Measurements from ENCODE around the gene DGKZ.

DGKZ gene

DNA sequence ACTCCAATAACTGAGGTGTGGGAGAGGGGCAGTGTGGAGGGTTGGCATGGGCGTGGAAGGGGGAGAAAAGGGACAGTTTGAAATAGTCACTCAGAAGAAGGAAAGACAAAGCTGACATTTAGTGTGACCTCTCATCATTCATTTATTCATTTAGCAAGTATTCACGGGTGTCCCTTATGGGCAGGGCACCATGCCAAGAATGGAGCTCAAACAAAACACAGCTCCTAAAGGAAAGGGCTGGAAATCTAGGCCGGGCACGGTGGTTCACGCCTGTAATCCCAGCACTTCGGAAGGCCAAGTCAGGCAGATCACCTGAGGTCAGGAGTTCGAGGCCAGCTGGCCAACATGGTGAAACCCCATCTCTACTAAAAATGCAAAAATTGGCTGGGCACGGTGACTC, 19.4 kb upstream of the DGKZ start:
- no peak for DNase-seq (ENCODE audit: low read depth in 2 of 2)

DNA sequence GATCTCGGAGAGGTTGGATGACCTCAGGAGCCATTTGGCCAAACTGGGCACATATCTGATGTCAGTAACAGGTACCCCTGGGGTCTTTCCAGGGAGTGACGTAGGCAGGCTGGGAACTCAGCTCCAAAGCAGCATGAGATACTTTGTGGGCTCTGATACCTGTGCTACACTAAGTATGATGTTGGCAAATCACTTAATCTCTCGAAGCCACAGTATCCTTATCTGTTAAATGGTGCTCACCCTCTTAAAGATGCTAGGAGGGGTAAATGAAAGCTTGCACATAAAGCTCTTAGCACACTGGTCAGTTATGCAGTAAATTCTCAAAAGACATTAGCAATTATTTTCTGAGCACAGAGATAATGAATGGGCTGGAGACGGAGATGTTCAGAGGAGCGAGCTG, 17.1 kb upstream of the DGKZ start:
- no peak for DNase-seq (ENCODE audit: low read depth in 2 of 2)

DNA sequence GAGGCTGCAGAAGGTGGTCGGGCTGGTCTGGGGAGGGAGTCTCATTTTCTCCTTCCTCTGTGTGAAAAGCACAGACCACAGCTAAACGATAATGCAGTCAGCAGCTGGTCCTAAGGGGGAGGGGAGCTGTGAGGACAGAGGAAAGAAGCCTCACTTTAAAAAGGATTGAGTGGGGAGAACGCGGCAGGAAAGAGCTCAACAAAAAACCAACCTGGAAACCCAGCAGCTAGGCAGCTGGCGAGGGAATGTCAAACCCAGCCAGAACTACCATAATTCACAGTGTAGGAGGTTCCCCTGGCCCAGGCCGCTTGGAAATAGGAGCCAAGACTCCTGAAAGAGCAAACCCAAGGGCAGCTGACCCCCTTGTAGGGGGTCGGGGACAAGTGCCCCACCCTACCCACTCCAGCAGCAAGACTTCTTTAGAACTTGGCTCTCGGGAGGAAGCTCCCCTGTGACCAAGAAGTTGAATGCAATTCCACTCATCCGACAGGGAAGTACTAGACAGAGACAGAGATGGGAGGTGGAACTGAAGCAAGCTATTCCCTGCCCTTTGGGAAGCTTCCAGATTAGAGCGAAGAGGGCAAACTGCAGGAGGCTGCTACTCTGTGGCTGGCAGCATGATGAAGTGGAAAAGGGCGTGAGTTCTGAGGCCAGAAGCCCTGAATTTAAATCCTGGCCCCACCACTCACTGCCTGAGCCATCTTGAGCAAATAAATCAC, 16.5 kb upstream of the DGKZ start:
- DNase-seq (ENCODE audit: low read depth in 2 of 2) = no peak

DNA sequence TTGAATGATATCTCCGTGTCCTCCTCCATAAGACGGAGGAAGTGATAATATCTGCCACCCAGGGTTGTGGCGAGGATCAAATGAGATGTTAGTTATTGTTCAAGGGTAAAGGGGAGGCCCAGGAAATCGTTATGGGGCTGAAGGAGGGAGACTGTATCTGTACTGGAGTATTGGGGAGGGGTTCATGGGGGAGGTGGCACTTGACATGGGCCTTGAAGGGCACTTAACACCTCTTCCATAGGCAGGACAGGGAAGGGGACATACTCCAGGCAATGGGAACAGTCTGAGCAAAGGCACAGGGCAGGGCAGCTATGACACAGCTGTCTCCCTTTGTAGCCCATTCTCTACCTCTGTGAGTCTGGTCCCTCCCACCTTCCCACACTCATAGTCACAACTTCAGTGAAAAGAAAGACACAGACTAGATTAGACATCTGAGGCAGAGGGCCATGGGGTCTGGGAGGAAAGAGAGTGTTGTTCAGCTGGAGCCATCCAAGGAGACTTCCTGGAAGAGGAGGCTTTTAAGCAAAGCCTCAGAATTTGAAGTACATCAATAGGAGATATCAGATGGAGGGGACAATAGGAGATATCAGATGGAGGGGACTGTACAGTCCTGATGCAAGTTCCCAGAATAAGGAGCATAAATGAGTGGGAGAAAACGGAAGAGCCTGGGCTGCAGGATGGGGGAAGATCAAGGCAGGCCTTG, 15.8 kb upstream of the DGKZ start:
- peak in 1 of 2 donors; percentile 18 for DNase-seq (ENCODE audit: low read depth in 2 of 2)

DNA sequence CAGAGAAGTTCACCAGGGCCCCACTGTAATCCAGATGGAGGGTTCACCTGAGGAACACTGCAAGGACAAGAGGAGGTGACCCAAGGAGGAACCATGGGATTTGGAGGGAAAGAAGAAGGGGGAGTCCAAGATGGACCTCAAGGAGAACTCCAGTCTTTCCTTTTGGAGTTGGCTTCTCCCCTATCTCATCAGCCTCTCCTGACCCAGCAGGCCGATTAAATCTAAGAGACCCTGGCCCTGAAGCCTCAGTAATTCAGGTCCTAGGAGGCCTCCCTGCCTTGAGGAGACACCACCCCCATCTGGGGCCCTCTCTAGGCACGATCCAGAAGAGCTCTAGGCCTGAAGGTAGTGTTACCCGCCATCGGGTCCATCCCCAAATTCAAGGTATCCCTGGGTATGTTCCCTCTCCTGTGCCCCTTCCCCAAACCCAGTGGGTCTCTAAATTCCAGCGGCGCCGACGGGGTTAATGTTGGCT, 15.1 kb upstream of the DGKZ start:
- DNase-seq (ENCODE audit: low read depth in 2 of 2) = no peak

DNA sequence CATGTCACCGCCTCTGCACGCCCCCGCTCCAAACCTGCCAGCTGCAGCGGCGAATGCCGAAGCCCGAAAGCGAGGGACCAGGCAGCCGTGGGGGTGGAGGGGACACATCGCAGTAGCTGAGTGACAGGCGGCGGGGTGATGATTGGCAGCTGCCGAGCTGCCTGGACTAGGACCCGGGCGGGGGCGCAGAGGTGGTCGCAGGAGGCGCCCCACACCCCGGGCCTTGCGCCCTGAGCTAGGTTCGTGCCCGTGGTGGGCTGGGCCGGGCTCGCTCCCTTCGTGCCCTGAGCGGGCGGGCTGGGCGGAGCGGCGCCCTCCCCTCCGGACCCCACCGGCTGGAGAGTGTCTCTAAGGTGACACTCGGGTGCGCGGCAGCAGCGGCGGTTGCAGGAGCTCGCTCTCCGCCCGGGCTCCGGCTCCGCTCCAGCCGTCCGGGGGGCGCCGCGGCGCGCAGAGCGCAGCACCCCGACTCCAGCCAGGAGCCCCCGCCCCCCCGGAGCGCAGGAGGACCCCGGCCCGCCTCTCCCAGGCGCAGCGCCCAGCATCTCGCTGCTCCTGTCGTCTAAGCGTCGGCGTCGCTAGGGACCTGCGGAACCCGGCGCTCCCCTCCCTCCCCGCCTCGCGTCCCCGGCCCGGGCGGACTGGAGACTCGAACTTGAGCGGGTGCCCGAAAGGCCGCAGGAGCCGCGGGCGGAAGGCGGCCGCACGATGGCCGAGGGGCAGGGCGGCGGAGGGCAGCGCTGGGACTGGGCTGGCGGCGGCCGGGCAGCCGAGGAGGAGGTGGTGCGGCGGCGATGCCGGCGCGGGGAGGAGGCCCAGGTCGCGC, 14.5 kb upstream of the DGKZ start:
- peak in 1 of 2 donors; percentile 33 for DNase-seq (ENCODE audit: low read depth in 2 of 2)

DNA sequence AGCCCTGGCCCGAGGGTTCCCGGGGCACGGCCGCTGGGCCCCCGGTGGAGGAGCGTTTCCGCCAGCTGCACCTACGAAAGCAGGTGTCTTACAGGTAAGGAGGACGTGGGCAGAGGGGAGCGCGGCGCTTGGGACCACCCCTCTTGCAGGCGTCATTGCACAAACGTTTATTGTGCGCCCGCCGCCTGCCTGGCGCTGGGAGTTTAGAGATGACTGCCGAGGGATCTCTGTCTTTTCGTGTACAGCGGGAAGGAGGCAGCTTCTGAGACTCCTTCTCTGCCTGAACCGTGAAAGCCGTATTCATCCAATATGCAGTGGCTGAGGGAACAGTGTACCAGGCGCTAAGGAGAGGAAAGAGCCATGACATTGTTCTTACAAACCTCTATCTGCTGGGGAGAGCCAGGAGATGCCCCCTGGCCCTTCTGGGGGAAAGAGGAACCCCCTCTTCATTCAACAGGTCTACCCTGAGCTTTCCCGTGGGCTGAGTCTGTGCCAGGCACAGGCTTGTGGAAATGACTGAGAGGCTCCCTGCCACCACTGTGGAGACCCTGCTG, 13.8 kb upstream of the DGKZ start:
- no peak for DNase-seq (ENCODE audit: low read depth in 2 of 2)

DNA sequence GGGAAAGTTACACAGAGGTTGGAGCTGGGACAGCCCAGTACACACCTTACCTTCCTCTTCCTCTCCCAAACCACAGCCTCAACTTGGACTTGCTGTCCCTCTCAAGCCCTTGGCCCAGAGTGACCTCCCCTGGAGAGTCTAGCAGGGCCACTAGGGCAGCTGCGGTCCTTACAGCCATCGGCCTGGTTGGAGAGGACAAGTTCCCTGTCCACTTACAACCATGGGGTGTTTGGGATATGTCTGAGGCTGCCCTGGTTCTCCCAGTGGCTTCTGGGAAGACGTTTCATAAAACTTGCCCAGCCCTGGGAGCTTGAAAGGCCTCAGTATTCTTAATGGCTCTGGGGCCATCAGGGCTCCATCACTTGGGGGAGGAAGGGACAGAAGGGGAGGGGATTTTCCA, 13.1 kb upstream of the DGKZ start:
- no peak for DNase-seq (ENCODE audit: low read depth in 2 of 2)

DNA sequence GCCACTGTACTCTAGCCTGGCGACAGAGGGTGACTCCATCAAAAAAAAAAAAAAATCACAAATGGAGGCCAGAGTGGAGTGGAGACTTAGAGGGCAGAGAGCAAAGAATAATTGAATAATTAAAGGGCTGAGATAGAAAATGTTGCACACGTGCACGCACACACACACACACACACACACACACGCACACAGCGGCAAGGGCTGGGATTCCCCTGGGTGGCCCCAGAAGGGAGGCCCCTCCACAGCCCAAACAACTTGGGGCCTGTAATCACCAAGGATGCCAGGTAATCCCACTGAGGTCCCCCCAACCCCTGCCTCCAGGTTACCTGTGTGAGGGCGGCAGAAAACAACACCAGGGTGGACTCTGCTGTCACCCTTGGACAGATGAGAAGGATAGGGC, 12.0 kb upstream of the DGKZ start:
- no peak for DNase-seq (ENCODE audit: low read depth in 2 of 2)

DNA sequence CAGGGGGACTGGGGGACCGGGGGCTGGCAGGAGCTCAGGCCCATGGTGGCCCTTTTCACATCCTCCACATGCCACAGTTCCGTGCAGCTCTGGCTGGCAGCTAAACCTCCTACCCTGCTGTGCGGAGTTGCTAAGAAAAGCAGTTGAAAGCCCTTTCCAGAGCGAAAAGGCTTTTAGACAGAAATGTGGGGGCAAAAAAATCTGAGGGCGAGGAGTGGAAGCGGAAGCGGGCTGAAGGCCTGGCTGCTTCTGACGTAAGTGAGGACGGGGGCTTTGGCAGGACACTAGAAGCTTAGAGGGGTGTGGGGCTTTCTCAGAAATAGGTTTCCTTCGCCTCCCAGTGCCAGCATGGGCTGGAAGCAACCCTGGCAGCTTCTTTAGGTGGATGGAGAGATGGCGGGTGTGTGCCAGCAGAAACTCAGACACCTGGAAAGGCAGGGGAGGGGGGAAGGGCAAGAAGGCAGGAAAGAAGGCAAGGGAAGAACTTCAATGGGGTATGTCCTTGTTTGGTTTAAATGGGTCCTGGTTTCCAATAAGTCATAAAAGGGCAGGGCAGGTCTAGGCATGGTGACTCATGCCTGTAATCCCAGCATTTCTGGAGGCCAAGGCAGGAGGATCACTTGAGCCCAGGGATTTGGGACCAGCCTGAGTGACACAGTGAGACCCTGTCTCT, 11.2 kb upstream of the DGKZ start:
- no peak for DNase-seq (ENCODE audit: low read depth in 2 of 2)

DNA sequence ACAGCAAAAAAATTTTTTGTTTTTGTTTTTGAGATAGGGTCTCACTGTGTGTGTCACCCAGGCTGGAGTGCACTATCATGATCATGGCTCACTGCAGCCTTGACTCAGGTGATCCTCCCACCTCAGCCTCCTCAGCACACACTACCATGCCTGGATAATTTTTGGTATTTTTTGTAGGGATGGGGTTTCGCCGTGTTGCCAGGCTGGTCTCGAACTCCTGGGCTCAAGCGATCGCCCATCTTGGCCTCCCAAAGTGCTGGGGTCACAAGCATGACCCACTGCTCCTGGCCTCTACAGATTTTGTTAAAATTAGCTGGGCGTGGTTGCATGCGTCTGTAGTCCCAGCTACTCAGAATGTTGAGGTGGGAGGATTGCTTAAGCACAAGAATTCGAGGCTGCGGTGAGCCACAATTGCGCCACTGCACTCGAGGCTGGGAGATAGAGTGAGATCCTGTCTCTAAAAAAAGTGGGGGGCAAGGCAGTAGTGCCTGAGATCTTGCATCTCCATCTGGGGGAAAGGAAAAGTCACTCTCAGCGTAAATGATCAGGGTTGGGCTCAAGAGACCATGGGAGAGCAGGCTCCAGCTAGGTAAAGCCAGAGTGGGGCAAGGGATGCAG, 10.6 kb upstream of the DGKZ start:
- no peak for DNase-seq (ENCODE audit: low read depth in 2 of 2)

DNA sequence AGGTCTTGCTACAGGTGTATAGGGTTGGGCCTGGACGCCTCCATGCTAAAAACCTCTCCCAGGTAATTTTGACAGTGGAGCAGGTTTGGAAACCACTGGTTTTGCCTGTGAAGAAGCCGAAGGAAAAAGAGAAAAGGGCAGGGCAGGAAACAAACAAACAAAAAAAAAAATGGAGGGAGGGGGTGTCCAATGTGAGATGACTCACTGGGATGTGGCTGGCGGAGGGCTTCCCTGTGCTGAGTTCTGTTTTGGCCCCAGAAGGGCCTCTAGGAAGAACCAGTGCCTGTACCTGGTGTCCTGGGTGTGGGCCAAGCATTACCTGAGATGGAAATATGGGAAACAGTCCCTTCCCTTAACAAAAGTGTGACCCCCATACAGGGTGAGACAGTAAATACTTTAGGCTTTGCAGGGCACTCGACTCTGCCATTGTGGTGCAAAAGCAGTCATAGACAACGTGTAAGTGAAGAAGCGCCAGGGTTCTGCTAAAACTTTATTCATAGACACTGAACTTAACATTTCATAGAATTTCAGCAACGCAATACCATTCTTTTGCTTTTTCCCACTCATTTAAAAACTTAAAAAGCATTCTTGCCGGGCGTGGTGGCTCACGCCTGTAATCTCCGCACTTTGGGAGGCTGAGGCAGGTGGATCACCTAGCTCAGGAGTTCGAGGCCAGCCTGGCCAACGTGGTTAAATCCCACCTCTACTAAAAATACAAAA, 9.5 kb upstream of the DGKZ start:
- DNase-seq (ENCODE audit: low read depth in 2 of 2) = no peak

DNA sequence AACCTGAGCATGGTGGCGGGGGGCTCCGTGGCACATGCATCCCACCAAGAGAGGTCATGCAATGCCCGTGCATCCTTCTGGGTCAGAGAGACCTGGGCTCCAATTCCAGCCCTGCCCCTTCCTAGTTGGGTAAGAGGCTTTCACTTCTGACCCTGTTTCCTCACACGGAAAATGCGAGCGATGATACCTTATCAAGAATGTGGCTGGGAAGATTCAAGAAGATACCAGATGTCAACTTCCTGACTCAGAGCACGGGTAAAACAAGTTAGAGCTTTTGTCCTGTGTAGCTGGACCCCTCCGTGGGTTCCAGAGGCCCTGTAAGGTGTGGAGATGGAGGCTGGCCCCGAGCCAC, 8.7 kb upstream of the DGKZ start:
- no peak for DNase-seq (ENCODE audit: low read depth in 2 of 2)

DNA sequence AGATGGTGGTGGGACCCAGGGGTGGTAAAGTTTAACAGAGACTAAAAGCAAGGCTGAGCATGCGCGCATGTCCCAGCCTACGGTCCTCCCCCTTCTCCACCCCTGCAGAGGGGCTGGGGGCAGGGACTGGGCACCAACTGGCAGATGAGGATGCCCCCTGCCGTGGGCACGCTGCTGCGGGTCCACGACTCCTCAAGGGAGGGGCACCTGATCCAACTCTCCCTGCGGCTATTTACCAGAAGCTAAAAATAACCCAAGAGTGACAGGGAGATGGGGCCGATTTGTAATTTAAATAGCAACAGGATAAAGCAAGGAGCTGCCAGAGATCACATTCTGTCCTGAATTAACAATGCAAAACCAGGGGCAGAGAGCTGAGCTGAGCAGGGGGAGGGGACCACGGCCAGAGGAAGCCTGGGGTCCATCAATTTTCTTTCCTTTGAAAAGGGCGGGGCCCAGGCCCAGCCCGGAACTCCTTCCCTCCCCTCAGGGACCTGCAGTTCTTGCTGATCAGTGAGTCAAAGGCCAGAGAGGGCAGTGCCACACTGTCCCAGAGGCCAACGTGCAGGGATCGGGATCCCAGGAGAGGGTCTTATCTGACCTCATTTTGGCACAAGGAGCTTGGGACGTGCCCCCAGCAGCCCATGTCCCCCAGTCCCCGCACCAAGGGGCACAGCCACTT, 8.1 kb upstream of the DGKZ start:
- no peak for DNase-seq (ENCODE audit: low read depth in 2 of 2)

DNA sequence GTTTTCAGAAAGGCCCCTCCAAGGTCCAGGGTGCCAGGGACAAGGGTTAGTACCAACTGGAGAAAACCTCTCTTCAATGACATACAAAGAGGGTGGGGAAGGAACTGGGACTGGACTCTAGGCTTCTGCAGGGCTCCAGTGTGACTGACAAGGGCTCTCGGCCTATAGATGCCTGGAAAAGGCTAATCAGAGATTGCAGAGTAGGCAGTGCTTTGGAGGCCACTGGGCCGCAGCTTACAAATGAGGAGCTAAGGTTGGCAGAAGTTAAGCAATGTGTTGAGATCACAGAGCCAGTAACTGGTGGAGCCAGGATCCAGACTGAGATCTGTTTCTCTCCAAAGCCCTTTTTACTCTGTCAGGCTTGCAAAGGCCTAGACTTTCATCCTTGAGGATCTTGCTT, 7.4 kb upstream of the DGKZ start:
- no peak for DNase-seq (ENCODE audit: low read depth in 2 of 2)

DNA sequence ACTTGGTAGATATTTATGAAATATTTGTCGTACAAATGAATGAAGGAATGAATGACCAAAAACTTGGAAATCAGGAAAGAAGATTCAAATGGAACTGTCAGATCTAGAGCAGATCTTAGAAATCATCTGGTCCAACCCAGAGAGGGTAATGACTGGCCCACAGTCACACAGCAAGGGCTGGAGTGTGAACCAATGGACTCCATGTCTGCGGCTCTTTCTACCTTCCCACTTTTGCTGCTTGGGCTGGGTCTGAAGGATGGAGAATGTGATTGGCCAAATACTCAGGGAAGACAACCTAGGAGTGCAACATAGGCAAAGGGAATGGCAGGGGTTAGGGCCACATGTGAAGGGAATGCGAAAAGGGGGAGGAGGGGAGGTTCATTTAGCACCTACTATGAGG, 5.8 kb upstream of the DGKZ start:
- DNase-seq (ENCODE audit: low read depth in 2 of 2) = no peak

DNA sequence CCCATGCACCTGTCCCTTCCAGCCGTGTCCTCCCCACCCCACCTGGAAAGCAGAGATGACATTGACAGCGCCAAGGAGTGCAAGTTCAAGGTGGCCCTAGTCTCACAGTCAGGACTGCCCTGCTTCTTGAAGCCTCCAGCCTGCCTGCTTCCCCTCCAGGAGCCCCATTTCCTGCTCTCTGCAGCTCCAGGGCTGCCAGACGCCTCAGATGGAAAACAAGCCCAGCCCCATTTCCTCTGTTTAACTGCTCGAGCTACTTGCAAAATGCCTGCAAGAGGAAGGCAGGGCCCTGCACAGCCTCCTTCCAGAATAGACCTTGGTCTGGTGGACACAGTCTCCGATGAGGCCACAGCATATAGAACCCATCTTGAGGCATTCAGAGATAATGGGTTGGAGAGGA, 5.0 kb upstream of the DGKZ start:
- no peak for DNase-seq (ENCODE audit: low read depth in 2 of 2)

DNA sequence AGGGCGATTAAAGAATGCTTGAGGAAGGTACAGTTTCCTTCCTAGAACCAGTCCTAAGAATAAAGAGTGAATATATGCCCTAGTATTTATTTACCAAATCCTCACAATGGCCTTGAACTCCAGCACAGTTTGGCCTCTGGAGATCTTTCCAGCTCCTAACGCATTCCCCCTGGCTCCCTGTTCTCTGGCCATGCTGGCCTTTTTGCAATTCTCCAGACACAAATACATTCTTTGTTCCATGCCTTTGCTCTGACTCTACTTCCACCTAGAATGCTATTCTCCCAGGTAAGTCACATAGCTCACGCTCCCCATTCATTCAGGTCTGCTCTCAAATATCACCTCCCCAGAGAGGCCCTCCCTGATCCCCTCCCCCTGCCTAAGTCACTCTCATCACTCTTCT, 3.7 kb upstream of the DGKZ start:
- no peak for DNase-seq (ENCODE audit: low read depth in 2 of 2)

DNA sequence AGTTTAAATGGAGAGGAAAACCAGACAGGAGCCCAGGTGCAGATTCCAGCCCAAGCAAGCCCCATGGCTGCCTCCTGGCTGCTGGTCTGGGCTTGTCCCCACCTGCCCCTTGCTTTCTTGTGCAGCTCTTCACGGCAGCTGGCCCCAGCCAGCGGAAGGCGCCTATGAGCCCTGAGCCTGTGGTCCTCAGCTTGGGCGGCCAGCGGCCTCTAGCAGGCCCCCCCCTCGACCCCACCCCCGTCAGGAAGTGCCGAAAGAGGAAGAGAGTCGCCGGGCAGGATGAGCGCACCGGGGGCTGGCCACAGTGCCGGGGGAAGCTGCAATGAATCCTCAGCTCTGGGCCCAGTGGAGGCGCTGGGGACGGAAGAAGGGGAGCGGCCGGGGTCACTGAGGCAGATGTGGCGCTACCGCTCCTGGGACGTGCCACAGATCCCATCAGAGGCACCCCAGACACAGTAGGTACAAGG, 2.1 kb upstream of the DGKZ start:
- no peak for DNase-seq (ENCODE audit: low read depth in 2 of 2)

DNA sequence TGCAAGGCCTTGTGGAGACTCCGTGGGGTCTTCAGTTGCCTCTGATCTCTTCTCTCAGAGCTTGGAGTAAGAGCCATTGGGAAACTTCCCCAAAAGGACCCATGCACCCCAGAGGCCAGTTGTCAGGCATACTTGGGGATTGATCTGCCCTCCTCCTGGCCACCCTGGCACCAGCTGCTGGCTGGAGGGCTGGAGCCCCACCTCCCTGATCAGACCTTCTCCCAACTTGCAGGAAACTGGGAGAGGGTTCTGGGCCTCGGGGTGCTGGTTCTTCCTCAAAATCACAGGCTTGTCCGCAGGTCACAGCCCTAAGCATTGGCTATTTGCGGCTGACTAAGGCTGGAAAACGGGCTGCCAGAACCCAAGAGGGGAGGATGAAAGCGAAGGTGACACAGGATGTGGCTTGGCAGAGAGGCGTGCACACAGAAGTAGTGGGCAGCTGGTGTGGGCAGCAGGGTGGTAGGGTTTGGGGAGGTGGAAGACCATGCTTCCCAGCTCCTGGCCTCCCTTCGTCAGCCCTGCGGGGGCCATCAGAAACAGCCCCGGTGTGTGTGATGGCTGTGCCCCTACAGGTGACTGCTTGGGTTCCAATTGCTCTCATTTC, 1.3 kb upstream of the DGKZ start:
- no peak for DNase-seq (ENCODE audit: low read depth in 2 of 2)

Measured in stimulated activated CD8-positive, alpha-beta memory T cell treated with anti-CD3 and anti-CD28 coated beads, Interleukin-2, amount 100 ng/mL, for 48 hours (primary cell).